Measurements from ENCODE around the gene HOXD13. TPM values are rescaled to one million over a fixed set of nuclear protein-coding genes. Genes with fewer than 3 reads are reported as not detected.

HOXD13 gene
- total RNA-seq, 4 donors from 2014 or later = not detected

DNA sequence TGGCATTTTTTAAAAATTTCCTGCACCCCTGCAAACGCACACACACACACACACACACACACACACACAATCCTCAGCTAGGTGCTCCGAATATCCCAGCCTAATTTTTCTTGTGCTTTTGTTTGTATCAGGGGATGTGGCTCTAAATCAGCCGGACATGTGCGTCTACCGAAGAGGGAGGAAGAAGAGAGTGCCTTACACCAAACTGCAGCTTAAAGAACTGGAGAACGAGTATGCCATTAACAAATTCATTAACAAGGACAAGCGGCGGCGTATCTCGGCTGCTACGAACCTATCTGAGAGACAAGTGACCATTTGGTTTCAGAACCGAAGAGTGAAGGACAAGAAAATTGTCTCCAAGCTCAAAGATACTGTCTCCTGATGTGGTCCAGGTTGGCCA lies 1.8 kb downstream of the HOXD13 start:
- peaks cover 88% of the 10 kb centered on the region for H3K27me3 ChIP-seq
- TF ChIP-seq, protein P1, sequence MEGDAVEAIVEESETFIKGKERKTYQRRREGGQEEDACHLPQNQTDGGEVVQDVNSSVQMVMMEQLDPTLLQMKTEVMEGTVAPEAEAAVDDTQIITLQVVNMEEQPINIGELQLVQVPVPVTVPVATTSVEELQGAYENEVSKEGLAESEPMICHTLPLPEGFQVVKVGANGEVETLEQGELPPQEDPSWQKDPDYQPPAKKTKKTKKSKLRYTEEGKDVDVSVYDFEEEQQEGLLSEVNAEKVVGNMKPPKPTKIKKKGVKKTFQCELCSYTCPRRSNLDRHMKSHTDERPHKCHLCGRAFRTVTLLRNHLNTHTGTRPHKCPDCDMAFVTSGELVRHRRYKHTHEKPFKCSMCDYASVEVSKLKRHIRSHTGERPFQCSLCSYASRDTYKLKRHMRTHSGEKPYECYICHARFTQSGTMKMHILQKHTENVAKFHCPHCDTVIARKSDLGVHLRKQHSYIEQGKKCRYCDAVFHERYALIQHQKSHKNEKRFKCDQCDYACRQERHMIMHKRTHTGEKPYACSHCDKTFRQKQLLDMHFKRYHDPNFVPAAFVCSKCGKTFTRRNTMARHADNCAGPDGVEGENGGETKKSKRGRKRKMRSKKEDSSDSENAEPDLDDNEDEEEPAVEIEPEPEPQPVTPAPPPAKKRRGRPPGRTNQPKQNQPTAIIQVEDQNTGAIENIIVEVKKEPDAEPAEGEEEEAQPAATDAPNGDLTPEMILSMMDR (IDR thresholded peaks at IDR 0.05) = no peak
- TF ChIP-seq POLR2A (IDR thresholded peaks at IDR 0.05) = no peak
- no peaks in the 10 kb centered on the region for H3K9me3 ChIP-seq
- no peak overlapping the region for H3K27ac ChIP-seq
- WGBS, 2 donors = 7 to 9% methylated on average over 12 of the region's 12 CpGs
- peaks cover 9 to 33% of the 10 kb centered on the region in 2 donors for H3K4me1 ChIP-seq
- H3K4me3 ChIP-seq (replicated peaks in 1 of 3) = no peak overlapping the region
- DNase-seq = no peak
- H3K36me3 ChIP-seq = no peaks in the 10 kb centered on the region
- intact Hi-C loops (cut with DNase I) = loop anchor here (10.0 kb wide), 1 partner anchor 410 kb away; no protein-coding TSS in a partner anchor

DNA sequence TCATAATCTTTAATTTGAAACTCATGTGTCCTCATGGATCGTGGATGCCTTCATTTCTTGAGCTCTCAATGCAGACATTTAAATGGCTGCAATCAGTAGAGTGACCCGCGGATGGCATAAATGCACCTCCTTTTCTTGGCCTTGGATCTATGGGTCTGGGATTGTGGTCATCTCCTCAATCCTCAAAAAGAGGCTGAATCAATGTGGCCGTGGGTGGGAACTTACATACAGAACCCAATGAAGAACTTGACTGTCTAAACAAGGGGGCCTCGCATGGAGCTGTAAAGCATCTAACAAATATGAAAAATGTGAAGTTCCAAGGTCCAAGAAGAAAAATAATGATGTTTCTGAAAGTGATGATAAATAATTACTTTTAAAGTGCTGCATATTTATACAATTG lies 2.9 kb downstream of the HOXD13 start:
- no peak for DNase-seq
- no peaks in the 10 kb centered on the region for H3K36me3 ChIP-seq
- peaks cover 9 to 38% of the 10 kb centered on the region in 2 donors for H3K4me1 ChIP-seq
- no peaks in the 10 kb centered on the region for H3K9me3 ChIP-seq
- no peak overlapping the region for H3K4me3 ChIP-seq (replicated peaks in 1 of 3)
- 15 to 16% methylated on average over 5 of the region's 5 CpGs for WGBS, 2 donors
- H3K27ac ChIP-seq = no peak overlapping the region
- H3K27me3 ChIP-seq = peaks cover 89% of the 10 kb centered on the region
- intact Hi-C loops (cut with DNase I) = loop anchor here (10.0 kb wide), 1 partner anchor 411 kb away; no protein-coding TSS in a partner anchor
- TF ChIP-seq, protein P1 (IDR thresholded peaks at IDR 0.05) = no peak

DNA sequence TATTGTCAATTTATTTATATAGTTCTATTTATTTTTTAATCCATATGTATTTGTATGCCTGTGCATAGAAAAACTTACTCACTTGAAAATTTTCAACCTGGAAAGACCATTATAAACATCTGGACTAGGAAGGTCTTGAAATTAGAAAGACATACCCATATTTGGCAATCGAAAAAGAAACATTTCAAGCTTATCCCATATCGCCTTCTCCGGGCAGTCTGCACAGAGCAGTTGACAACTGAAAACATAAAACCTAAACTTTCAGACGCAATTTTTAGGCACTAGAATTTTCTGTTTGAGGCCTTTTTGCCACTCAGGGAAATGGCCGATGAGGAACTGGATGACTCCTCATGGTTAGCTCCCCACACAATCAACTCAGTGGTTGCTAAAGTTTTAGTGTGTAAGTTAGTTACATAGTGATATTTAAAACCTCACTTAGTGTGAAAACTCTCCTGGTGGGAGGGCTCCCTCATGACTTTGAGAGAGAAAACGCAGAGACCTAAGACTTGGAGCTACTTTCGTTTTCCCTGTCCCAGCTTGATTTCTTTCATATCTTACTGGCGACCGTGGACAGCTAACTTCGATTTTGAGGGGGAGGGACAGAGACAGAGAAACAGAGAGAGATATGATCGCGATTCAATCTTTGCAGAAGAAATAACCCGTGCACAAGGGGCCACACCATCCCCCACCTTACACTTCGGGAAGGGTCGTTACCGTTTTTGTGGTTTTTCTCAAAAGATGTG lies 3.9 kb downstream of the HOXD13 start:
- Histone ChIP-seq H3K27me3 (peaks cover 92% of the 10 kb centered on the region), H3K36me3 (no peaks in the 10 kb centered on the region), H3K4me3 (replicated peaks in 1 of 3) (no peak overlapping the region), H3K27ac (no peak overlapping the region), H3K9me3 (no peaks in the 10 kb centered on the region), H3K4me1 (peaks cover 9 to 38% of the 10 kb centered on the region in 2 donors)
- 10 to 12% methylated on average over 16 of the region's 16 CpGs for WGBS, 2 donors
- intact Hi-C loops (cut with DNase I) = loop anchor here (10.0 kb wide), 1 partner anchor 412 kb away; no protein-coding TSS in a partner anchor
- no peak for DNase-seq
- no peak for TF ChIP-seq POLR2A (IDR thresholded peaks at IDR 0.05)
- TF ChIP-seq, protein P1 (IDR thresholded peaks at IDR 0.05) = no peak

DNA sequence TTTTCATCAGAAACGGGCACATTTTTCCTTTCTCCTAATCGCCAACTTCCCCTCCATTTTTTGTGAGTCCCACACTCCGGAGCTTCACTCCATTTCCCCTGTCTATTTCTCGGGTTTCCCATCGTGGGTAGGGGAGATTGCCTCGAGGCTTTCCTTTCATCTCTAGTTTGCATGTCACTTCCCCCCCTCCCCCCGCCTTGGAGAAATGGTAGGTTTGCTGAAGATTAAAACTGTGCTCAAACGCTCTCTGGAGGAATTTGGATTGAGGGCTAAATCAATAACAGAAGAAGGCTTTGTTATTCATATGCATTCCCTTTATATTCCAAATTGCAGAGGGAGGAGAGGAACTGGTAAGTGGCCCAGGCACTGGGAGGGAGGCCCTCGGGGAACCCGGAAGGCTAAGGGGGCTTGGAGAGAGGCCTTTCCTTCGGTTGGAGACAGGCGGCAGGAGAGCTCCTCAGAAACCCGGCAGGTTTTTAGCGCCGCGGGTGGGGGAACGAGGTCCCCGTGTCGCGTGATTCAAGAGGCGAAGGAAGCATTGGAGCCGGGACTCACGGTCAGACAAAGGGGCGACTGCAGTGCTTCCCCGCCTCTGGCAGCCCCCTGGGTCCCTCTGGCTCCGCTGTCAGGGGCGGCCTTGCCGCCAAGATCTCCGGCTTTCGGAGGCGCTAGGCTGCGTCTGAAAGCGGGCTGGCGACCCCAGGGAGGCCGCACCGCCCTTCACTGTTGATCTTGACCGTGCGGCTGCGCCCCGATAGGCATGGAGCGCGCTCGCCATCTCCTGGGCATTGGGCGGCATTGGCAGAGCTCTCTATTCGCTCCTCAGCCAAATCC lies 4.7 kb downstream of the HOXD13 start:
- Histone ChIP-seq H3K27me3 (peaks cover 90% of the 10 kb centered on the region), H3K27ac (no peak overlapping the region), H3K9me3 (no peaks in the 10 kb centered on the region), H3K36me3 (no peaks in the 10 kb centered on the region), H3K4me3 (replicated peaks in 1 of 3) (no peak overlapping the region), H3K4me1 (peaks cover 9 to 36% of the 10 kb centered on the region in 2 donors)
- TF ChIP-seq POLR2A (IDR thresholded peaks at IDR 0.05) = no peak
- TF ChIP-seq, protein P1 (IDR thresholded peaks at IDR 0.05) = peak; percentile 15 to 76 (median 61)
- 4% methylated on average over 19 to 31 of the region's 45 CpGs for WGBS, 2 donors
- DNase-seq = peak; percentile 53 to 70
- intact Hi-C loops (cut with DNase I) = loop anchor here (10.0 kb wide), 1 partner anchor 412 kb away; no protein-coding TSS in a partner anchor

Measured in thyroid gland (tissue), 4 donors.